ENCODE data around the gene FOXO1. TPM values are rescaled to one million over a fixed set of nuclear protein-coding genes. Genes with fewer than 3 reads are reported as not detected.

Gene FOXO1
- total RNA-seq, 1 donor from 2014 or later, result 10.4 TPM

DNA sequence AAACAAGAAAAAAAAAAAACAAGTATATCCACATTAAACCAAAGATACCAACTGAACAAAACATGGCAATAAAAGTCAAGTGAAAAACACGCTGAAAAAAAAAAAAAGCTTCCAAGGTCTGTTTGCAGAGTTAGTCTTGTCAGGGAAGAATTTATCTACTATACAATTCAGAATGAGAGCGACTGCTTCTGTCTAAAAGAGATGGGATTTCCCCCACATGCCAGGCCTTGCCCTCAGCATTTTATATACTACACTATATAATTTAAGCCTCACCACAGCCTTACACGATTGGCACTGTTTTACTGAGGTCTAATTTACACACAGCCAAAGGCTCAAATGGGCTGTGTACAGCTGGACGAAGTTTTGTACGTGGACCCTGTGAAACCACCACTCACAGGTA is 67.3 kb downstream of the FOXO1 start:
- no peak overlapping the region for H3K4me2 ChIP-seq (ENCODE audit: low read length)
- no peak overlapping the region for H3K4me3 ChIP-seq (ENCODE audit: insufficient read depth, low read depth, low read length)
- no peaks in the 10 kb centered on the region for H3K9me3 ChIP-seq (ENCODE audit: insufficient read depth, low read depth, low read length)
- FAIRE-seq (no peak), DNase-seq (ENCODE audit: low read depth) (no peak)
- Mint-ChIP-seq H3K36me3 (ENCODE audit: low read depth, unreplicated experiment) (no peaks in the 10 kb centered on the region), H3K27me3 (ENCODE audit: low read depth, unreplicated experiment) (no peaks in the 10 kb centered on the region), H3K4me1 (ENCODE audit: low read depth, unreplicated experiment) (peaks cover 19% of the 10 kb centered on the region), H3K27ac (ENCODE audit: unreplicated experiment) (no peak overlapping the region), H3K4me3 (ENCODE audit: unreplicated experiment) (no peak overlapping the region), H3K9me3 (ENCODE audit: unreplicated experiment) (no peaks in the 10 kb centered on the region)
- H3K27ac ChIP-seq (ENCODE audit: low read depth, low read length), result no peak overlapping the region
- H3K9ac ChIP-seq (ENCODE audit: low read length), result no peak overlapping the region
- H4K20me1 ChIP-seq (ENCODE audit: insufficient read depth, low read length), result peaks cover 16% of the 10 kb centered on the region
- peaks cover 9% of the 10 kb centered on the region for H3K79me2 ChIP-seq (ENCODE audit: insufficient read depth, low read length)
- H3K4me1 ChIP-seq (ENCODE audit: insufficient read depth, low read length), result no peaks in the 10 kb centered on the region
- TF ChIP-seq, protein P1, sequence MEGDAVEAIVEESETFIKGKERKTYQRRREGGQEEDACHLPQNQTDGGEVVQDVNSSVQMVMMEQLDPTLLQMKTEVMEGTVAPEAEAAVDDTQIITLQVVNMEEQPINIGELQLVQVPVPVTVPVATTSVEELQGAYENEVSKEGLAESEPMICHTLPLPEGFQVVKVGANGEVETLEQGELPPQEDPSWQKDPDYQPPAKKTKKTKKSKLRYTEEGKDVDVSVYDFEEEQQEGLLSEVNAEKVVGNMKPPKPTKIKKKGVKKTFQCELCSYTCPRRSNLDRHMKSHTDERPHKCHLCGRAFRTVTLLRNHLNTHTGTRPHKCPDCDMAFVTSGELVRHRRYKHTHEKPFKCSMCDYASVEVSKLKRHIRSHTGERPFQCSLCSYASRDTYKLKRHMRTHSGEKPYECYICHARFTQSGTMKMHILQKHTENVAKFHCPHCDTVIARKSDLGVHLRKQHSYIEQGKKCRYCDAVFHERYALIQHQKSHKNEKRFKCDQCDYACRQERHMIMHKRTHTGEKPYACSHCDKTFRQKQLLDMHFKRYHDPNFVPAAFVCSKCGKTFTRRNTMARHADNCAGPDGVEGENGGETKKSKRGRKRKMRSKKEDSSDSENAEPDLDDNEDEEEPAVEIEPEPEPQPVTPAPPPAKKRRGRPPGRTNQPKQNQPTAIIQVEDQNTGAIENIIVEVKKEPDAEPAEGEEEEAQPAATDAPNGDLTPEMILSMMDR (IDR thresholded peaks at IDR 0.05; ENCODE audit: insufficient read depth, low read depth, low read length), result no peak
- TF ChIP-seq EZH2 (IDR thresholded peaks at IDR 0.05; ENCODE audit: insufficient read depth, low read length), result no peak
- no peak overlapping the region for H2AFZ ChIP-seq (ENCODE audit: low read depth, low read length)
- H3K27me3 ChIP-seq (ENCODE audit: insufficient read depth, low read length), result no peaks in the 10 kb centered on the region
- H3K36me3 ChIP-seq (ENCODE audit: insufficient read depth, low read length), result no peaks in the 10 kb centered on the region

DNA sequence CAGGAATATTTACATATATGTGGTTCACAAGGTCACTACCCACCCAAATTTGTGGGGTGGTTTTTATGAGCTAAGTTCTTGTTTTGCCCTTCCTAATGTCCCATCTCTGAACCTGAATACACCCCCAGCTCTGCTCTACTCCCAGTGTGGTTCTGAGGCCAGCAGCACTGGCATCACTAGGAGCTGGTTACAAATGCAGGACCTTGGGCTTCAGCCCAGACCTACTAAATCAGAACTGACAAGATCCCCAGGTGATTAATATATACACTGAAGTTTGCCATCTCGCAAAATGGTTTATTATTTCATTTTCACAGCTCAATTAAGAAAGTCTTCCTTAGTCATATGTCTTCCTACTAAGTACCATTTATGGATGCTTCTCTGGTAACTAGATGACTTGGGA is 67.9 kb downstream of the FOXO1 start:
- no peaks in the 10 kb centered on the region for H3K27me3 ChIP-seq (ENCODE audit: insufficient read depth, low read length)
- FAIRE-seq, result no peak
- H3K27me3 Mint-ChIP-seq (ENCODE audit: low read depth, unreplicated experiment), result no peaks in the 10 kb centered on the region

DNA sequence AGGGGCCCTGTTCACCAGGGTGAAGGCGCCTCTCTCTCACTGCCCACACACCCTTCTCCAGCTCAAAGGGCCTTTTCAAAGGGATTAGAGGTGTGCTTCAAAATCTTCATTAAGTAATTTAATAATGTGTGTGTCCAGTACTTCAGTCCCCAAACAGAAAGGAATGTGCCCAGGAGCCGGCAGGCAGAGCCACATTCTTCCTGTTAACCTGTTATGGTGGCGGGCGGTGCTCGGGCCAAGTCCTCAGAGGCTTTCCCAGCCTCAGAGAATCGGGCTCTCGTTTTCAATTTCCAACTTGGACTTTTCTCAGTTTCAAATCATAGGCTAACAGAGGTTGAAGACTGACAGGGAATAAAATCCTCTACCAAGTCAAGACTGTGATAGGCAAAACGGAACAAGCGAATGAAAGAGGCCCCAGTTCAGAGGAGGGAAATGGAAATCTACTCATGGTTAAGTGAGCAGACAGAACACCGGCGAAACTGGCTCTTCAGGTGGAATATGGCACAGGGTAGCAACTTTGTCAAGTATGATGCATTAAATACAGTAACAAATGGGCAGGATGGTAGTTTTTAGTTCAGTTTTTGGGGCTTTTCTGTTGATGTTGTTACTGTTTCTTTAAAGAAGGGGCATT is 68.6 kb downstream of the FOXO1 start:
- no peak overlapping the region for H3K27ac ChIP-seq (ENCODE audit: low read depth, low read length)
- H3K36me3 ChIP-seq (ENCODE audit: insufficient read depth, low read length), result no peaks in the 10 kb centered on the region
- FAIRE-seq, result no peak
- H4K20me1 ChIP-seq (ENCODE audit: insufficient read depth, low read length), result peaks cover 19% of the 10 kb centered on the region
- Mint-ChIP-seq H3K4me1 (ENCODE audit: low read depth, unreplicated experiment) (peaks cover 19% of the 10 kb centered on the region), H3K4me3 (ENCODE audit: unreplicated experiment) (no peak overlapping the region), H3K36me3 (ENCODE audit: low read depth, unreplicated experiment) (no peaks in the 10 kb centered on the region), H3K27me3 (ENCODE audit: low read depth, unreplicated experiment) (no peaks in the 10 kb centered on the region), H3K9me3 (ENCODE audit: unreplicated experiment) (no peaks in the 10 kb centered on the region), H3K27ac (ENCODE audit: unreplicated experiment) (peak overlapping the region; percentile 29)
- no peak overlapping the region for H3K4me2 ChIP-seq (ENCODE audit: low read length)
- H3K79me2 ChIP-seq (ENCODE audit: insufficient read depth, low read length), result peaks cover 9% of the 10 kb centered on the region
- H3K4me1 ChIP-seq (ENCODE audit: insufficient read depth, low read length), result no peaks in the 10 kb centered on the region
- H3K4me3 ChIP-seq (ENCODE audit: insufficient read depth, low read depth, low read length), result no peak overlapping the region
- no peak for TF ChIP-seq EZH2 (IDR thresholded peaks at IDR 0.05; ENCODE audit: insufficient read depth, low read length)
- TF ChIP-seq, protein P1 (IDR thresholded peaks at IDR 0.05; ENCODE audit: insufficient read depth, low read depth, low read length), result no peak
- no peaks in the 10 kb centered on the region for H3K9me3 ChIP-seq (ENCODE audit: insufficient read depth, low read depth, low read length)
- no peaks in the 10 kb centered on the region for H3K27me3 ChIP-seq (ENCODE audit: insufficient read depth, low read length)
- H3K9ac ChIP-seq (ENCODE audit: low read length), result no peak overlapping the region
- no peak overlapping the region for H2AFZ ChIP-seq (ENCODE audit: low read depth, low read length)
- DNase-seq (ENCODE audit: low read depth), result no peak

More for the DNA sequence above, 67.9 kb downstream of the FOXO1 start:
- TF ChIP-seq EZH2 (IDR thresholded peaks at IDR 0.05; ENCODE audit: insufficient read depth, low read length), result no peak
- TF ChIP-seq, protein P1 (IDR thresholded peaks at IDR 0.05; ENCODE audit: insufficient read depth, low read depth, low read length), result no peak
- Mint-ChIP-seq H3K36me3 (ENCODE audit: low read depth, unreplicated experiment) (no peaks in the 10 kb centered on the region), H3K4me3 (ENCODE audit: unreplicated experiment) (no peak overlapping the region), H3K27ac (ENCODE audit: unreplicated experiment) (no peak overlapping the region), H3K9me3 (ENCODE audit: unreplicated experiment) (no peaks in the 10 kb centered on the region), H3K4me1 (ENCODE audit: low read depth, unreplicated experiment) (peaks cover 19% of the 10 kb centered on the region)
- H3K27ac ChIP-seq (ENCODE audit: low read depth, low read length), result no peak overlapping the region
- no peaks in the 10 kb centered on the region for H3K36me3 ChIP-seq (ENCODE audit: insufficient read depth, low read length)
- no peak overlapping the region for H2AFZ ChIP-seq (ENCODE audit: low read depth, low read length)
- H3K9me3 ChIP-seq (ENCODE audit: insufficient read depth, low read depth, low read length), result no peaks in the 10 kb centered on the region
- peaks cover 19% of the 10 kb centered on the region for H4K20me1 ChIP-seq (ENCODE audit: insufficient read depth, low read length)
- H3K9ac ChIP-seq (ENCODE audit: low read length), result no peak overlapping the region
- peak; percentile 26 for DNase-seq (ENCODE audit: low read depth)
- no peak overlapping the region for H3K4me2 ChIP-seq (ENCODE audit: low read length)
- H3K4me1 ChIP-seq (ENCODE audit: insufficient read depth, low read length), result no peaks in the 10 kb centered on the region
- H3K4me3 ChIP-seq (ENCODE audit: insufficient read depth, low read depth, low read length), result no peak overlapping the region
- peaks cover 9% of the 10 kb centered on the region for H3K79me2 ChIP-seq (ENCODE audit: insufficient read depth, low read length)

All from astrocyte (in vitro differentiated cells and primary cell).